ENCODE measurements around the gene FURIN. TPM values are rescaled to one million over a fixed set of nuclear protein-coding genes. Genes with fewer than 3 reads are reported as not detected.
A peak's percentile ranks its signal among the peaks of the same experiment; 100 is the strongest.

The FURIN gene
- total and polyA plus RNA-seq, 9 of the 15 experiments (the other 6 are each of a cell fraction or from before 2014, with no cell fraction given): 0.92 to 99.9 (median 34.8) TPM

GRCh38 chr15:90819850-90820249 lies 48.5 kb upstream of the FURIN start (continued):
- TF ChIP-seq DMBX1 (CRISPR knock-in tag; IDR thresholded peaks at IDR 0.05; ENCODE audit: borderline replicate concordance) (no peak), NCOA6 (IDR thresholded peaks at IDR 0.05) (no peak), SREBF1 (IDR thresholded peaks at IDR 0.05; ENCODE audit: borderline replicate concordance, low read depth, low read length) (no peak), MTF1 (CRISPR knock-in tag; IDR thresholded peaks at IDR 0.05; ENCODE audit: borderline replicate concordance) (no peak)

- H4K20me1 ChIP-seq (replicated peaks; ENCODE audit: control insufficient read depth, insufficient read depth, low read length): no peaks in the 10 kb centered on the region
- H3K79me2 ChIP-seq (ENCODE audit: control insufficient read depth, insufficient read depth, low read length): no peaks in the 10 kb centered on the region
- peak overlapping the region in 1 of 2 experiments; percentile 75; a peak in 1 of 4 replicates for H3K9ac ChIP-seq (ENCODE audit: insufficient read depth in 1 of 2, low read depth in 2 of 2, low read length in 2 of 2)
- in situ Hi-C loops (cut with MboI): no loop called here
- H3K4me1 ChIP-seq (replicated peaks in 1 of 2; ENCODE audit: control insufficient read depth in 2 of 2, insufficient read depth in 2 of 2, low read length in 2 of 2): peaks cover 15 to 41% of the 10 kb centered on the region in 2 experiments
- H3K27me3 ChIP-seq (ENCODE audit: control insufficient read depth in 2 of 2, insufficient read depth in 2 of 2, low read length in 2 of 2): no peaks in the 10 kb centered on the region
- H2AFZ ChIP-seq (ENCODE audit: low read depth, low read length): no peak overlapping the region
- H3K27ac ChIP-seq (ENCODE audit: extremely low read depth, low read depth, low read length): no peak overlapping the region
- CTCF ChIA-PET (ENCODE audit: low intra/inter-chr PET ratio): no interaction called here
- ATAC-seq (no peak), DNase-seq (ENCODE audit: extremely low read depth in 1 of 4, low spot score in 3 of 4) (no peak), FAIRE-seq (no peak)
- WGBS (ENCODE audit: insufficient coverage, low coverage, missing lambda C conversion rate): 66% methylated on average over 6 of the region's 7 CpGs
- H3K4me2 ChIP-seq (ENCODE audit: insufficient read depth, low read length): no peak overlapping the region
- no TSS peak for BruUV-seq (replicated peaks)
- H3K9me1 ChIP-seq (ENCODE audit: control insufficient read depth, insufficient read depth, low read length): no peaks in the 10 kb centered on the region
- no peak for TF ChIP-seq LEF1 (IDR thresholded peaks at IDR 0.05)
- H3K4me3 ChIP-seq: no peak overlapping the region
- peaks cover under 1% of the 10 kb centered on the region; the same call in 1 of the 3 replicates for H3K36me3 ChIP-seq (ENCODE audit: control insufficient read depth, insufficient read depth, low read length)
- H3K9me3 ChIP-seq (replicated peaks; ENCODE audit: control insufficient read depth, insufficient read depth, low read depth, low read length): no peaks in the 10 kb centered on the region
- intact Hi-C loops (cut with micrococcal nuclease): loop anchor here (5.0 kb wide), 1 partner anchor 52 kb away; no protein-coding TSS in a partner anchor
- POLR2A ChIA-PET: interaction anchor here (0.7 kb wide), 1 partner anchor 20 kb away, joined by 4 read pairs; no protein-coding TSS in a partner anchor
Measured at GRCh38 chr15:90820481-90820880, 47.9 kb upstream of the FURIN start.

All from K562 (cell line).